NCI-H748 (cell line): ENCODE measurements around the gene MST1R.
A peak's percentile ranks its signal among the peaks of the same experiment; 100 is the strongest.
"Not testable (repeated sequence)": the region's sequence is repeated elsewhere in the genome, so short reads cannot be mapped to it uniquely, and the experiment has no call there.

ENCODE experiments used
- DNase-seq: peaks from one replicate; lab custom pipeline; 2025; ENCODE audit not compliant: unreplicated experiment; lab: John Stamatoyannopoulos, UW

Gene MST1R

GRCh38 chr3:49911611-49912010 is 7.9 kb upstream of the MST1R start:
- no peak for DNase-seq

- DNase-seq, result no peak
Measured at GRCh38 chr3:49911124-49911420, 7.4 kb upstream of the MST1R start.

GRCh38 chr3:49910409-49911123 is 6.9 kb upstream of the MST1R start:
- no peak for DNase-seq

- no peak for DNase-seq
Measured at GRCh38 chr3:49908373-49909199, 4.9 kb upstream of the MST1R start.

GRCh38 chr3:49906073-49906743 is 2.5 kb upstream of the MST1R start:
- DNase-seq, result no peak

GRCh38 chr3:49904448-49904847 is 775 bp upstream of the MST1R start:
- not testable (repeated sequence) for DNase-seq

GRCh38 chr3:49902511-49903345 is 945 bp downstream of the MST1R start:
- no peak for DNase-seq

- no peak for DNase-seq
Measured at GRCh38 chr3:49901366-49902339, 2.0 kb downstream of the MST1R start.

GRCh38 chr3:49900491-49901153 is 3.1 kb downstream of the MST1R start:
- DNase-seq, result no peak

- peak; percentile 3 for DNase-seq
Measured at GRCh38 chr3:49899815-49900214, 3.9 kb downstream of the MST1R start.

- DNase-seq, result no peak
Measured at GRCh38 chr3:49898991-49899390, 4.7 kb downstream of the MST1R start.

GRCh38 chr3:49896345-49896744 is 7.3 kb downstream of the MST1R start:
- DNase-seq, result no peak

- no peak for DNase-seq
Measured at GRCh38 chr3:49895791-49896190, 7.9 kb downstream of the MST1R start.

GRCh38 chr3:49889296-49889695 is 14.4 kb downstream of the MST1R start:
- DNase-seq, result no peak

GRCh38 chr3:49886922-49887265 is 16.8 kb downstream of the MST1R start:
- DNase-seq, result no peak

- no peak for DNase-seq
Measured at GRCh38 chr3:49883998-49884397, 19.7 kb downstream of the MST1R start.

GRCh38 chr3:49882166-49882565 is 21.5 kb downstream of the MST1R start:
- no peak for DNase-seq

- no peak for DNase-seq
Measured at GRCh38 chr3:49880581-49881315, 22.9 kb downstream of the MST1R start.

- DNase-seq, result no peak
Measured at GRCh38 chr3:49879721-49880120, 24.0 kb downstream of the MST1R start.
